GM12892 (cell line): ENCODE measurements around the gene INPP5E.

Experiments
- DNase-seq: peaks from one replicate; pipeline ENCODE4 v3.0.0; 2011; ENCODE audit not compliant: insufficient read length
- FAIRE-seq: peaks from 2 replicates; lab custom pipeline; 2011; peaks lifted over from hg19 to GRCh38; lab: Jason Lieb, UNC
- POLR2A ChIP-seq: IDR thresholded peaks from 2 replicates; pipeline ENCODE4 v1.6.1; 2011; ENCODE audit warnings: low read depth, low read length, control low read depth
- POLR2AphosphoS5 ChIP-seq: IDR thresholded peaks from 2 replicates; pipeline ENCODE4 v1.6.1; 2011; ENCODE audit warnings: low read depth, low read length, control low read depth
- TAF1 ChIP-seq: IDR thresholded peaks from 2 replicates; pipeline ENCODE4 v1.6.1; 2011; ENCODE audit warnings: low read depth, mild to moderate bottlenecking, control low read depth, low read length, borderline replicate concordance

INPP5E gene

GRCh38 chr9:136383436-136383835 is 56.2 kb downstream of the INPP5E start:
- no peak for FAIRE-seq

GRCh38 chr9:136381966-136382513 is 57.6 kb downstream of the INPP5E start:
- 0 out of 2 replicates have a peak, but pooled peaks have one; percentile 20 for TF ChIP-seq POLR2AphosphoS5
- peak; percentile 1; the same call in 1 of the 2 replicates for TF ChIP-seq POLR2A
- no peak for TF ChIP-seq TAF1
- DNase-seq (no peak), FAIRE-seq (no peak)

More at GRCh38 chr9:136383436-136383835, 56.2 kb downstream of the INPP5E start:
- DNase-seq = no peak
- TF ChIP-seq TAF1 = no peak
- TF ChIP-seq POLR2AphosphoS5 = no peak
- 0 out of 2 replicates have a peak, but pooled peaks have one; percentile 18 for TF ChIP-seq POLR2A

- no peak for DNase-seq
- TF ChIP-seq POLR2AphosphoS5 = no peak
- TF ChIP-seq TAF1 = no peak
- no peak for TF ChIP-seq POLR2A
- no peak for FAIRE-seq
Measured at GRCh38 chr9:136381311-136381710, 58.3 kb downstream of the INPP5E start.

- no peak for TF ChIP-seq POLR2AphosphoS5
- TF ChIP-seq TAF1 = no peak
- TF ChIP-seq POLR2A = no peak
- FAIRE-seq (no peak), DNase-seq (no peak)
Measured at GRCh38 chr9:136380381-136380780, 59.3 kb downstream of the INPP5E start.

- DNase-seq (no peak), FAIRE-seq (no peak)
- no peak for TF ChIP-seq POLR2AphosphoS5
- no peak for TF ChIP-seq TAF1
- no peak for TF ChIP-seq POLR2A
Measured at GRCh38 chr9:136379891-136380290, 59.8 kb downstream of the INPP5E start.

- no peak for FAIRE-seq
- no peak for DNase-seq
- TF ChIP-seq POLR2A = no peak
Measured at GRCh38 chr9:136379401-136379800, 60.2 kb downstream of the INPP5E start.

GRCh38 chr9:136379003-136379287 is 60.7 kb downstream of the INPP5E start:
- FAIRE-seq = no peak
- DNase-seq = no peak
- TF ChIP-seq POLR2AphosphoS5 = no peak
- TF ChIP-seq TAF1 = no peak
- no peak for TF ChIP-seq POLR2A
